GM21447 (cell line): ENCODE data around the gene APCDD1L.

Source experiments
- ATAC-seq: cut with Tn5 transposase; IDR thresholded peaks from one replicate; pipeline ENCODE4 v1.9.1; 2021; ENCODE audit not compliant: unreplicated experiment

The APCDD1L gene

DNA sequence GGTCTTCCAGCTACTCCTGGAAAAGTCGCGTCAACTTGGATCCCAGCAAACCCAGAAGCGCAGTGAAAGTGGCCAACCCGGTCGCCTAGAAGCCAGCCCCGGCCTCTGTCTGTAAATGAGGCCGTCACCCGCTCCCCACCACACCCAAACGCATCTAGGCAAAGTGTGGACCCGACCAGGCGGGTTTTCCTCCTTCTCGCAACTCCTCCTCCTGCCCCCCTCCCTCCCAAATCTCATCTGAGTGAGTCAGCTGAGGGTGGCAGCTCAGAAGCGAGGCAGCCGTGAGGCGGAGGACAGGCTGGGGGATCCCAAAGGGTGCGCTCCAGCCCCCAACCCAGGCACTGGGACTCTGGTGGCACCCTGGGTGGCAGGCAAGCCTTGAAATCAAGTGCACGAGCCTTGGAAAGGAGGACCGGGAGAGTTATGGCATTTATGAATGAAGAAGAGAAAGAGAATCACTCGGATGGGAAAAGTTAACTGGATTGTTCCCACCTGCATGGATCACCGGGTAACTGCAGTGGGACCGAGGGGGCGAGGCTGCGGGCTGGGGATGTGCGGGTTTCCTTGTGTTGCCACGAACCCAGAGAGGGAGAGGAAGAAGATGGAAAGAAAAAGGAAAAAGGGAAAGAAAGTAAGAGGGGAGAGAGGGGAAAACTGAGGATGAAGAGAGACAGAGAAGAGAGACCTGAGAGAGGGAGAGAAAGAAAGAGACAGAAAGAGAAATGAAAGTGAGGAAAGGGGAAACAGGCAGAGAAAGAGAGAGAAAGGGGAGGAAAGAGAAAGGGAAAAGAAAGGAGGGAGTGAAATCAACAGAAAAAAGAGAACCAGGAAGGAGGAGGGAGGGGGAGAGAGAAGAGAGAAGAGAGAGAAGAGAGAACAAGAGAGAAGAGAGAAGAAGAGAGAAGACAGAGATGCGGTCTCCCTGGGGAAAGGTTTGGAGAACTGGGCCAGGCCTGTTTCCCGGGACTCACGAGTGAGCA, at the start of gene APCDD1L:
APCDD1L (minus strand) TSS at position 167 of the 980 bp plus-strand sequence. CDS start 692 bp downstream, outside the sequence.
- ATAC-seq = no peak

DNA sequence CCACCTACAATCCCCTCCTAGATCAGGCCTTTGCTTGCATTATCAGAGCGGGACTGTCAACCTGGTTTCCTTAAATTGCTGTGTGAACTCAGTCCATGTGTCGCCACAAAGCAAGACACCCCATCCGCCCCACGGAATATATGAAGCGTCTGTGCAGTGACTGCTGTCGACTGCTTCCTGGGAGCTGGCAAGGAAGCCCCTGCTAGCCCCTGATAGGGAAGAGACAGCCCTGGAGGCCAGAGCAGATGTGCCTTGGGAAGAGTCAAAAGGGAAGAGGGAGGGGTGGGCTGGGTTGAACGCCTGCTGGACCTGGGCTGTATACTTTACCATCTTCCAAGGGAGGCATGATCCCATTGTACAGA, 44.1 kb upstream of the APCDD1L start:
- no peak for ATAC-seq

DNA sequence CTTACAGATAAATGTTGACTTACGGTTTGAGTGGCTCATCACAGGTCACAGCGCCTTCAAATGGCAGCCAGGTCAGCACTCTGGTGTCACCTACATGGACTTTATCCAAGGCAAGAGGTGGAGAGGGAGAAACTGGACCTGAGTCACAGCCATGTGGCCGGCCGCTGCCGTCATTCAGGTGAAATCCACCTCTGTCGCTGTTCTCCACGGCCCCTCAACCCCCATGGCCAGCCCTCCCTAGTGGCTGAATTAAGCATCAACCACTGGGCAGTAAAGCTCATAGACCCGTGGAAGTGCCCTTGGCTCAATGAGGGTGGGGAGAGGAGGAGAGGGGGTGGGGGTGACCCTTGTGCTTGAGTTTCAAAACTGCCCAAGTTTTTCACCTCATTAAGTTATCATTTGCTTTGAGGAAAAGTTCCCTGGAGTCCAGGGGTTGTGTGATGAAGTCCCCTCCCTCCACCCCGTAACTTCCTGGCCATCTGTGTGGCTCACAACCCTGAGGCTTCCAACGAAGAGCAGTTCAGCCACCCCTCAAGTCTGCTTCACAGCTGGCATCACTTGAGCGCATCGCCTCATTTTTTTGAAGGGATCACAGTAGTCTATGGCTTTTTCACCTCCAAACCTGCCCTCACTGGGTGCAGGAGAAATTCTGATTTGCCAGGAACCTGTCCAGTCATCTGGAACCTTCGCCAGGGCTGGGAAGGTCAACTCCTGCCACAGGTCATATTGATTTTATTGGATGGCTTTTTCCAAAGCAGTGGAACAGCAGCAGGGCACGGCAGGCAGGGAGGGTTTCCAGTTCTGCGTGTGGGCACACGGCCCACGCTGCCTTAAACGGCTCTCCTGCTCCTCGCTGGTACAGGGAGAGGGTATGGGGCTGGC, 43.5 kb upstream of the APCDD1L start:
- ATAC-seq = no peak

DNA sequence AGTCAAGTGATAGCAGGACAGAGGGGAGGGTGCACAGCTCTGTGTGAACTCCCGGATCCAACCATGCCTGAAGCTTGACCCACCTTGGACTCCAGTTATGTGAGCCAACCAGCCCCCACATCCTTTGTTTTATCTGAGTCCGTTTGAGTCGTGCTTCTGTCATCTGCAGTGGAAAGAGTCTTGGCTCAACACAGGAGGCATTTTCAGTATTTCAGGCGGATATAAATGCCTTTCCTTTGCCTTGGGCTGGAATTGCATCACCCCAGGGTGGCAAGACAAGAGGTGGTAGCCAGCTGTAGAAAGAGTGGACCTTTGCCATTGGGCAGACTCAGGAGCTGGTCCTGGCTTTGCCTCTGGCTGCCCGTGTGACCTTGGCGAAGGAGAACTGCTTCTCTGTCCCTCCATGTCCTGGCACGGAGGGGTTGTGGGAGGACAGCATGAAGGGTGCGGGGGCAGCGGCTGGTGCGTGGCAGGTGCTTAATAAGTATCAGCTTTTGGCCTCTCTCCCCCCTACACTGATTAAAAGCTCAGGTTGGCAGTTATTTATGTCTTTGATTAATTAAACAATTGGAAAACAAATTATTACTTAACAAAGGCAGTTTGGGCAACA, 42.6 kb upstream of the APCDD1L start:
- no peak for ATAC-seq

DNA sequence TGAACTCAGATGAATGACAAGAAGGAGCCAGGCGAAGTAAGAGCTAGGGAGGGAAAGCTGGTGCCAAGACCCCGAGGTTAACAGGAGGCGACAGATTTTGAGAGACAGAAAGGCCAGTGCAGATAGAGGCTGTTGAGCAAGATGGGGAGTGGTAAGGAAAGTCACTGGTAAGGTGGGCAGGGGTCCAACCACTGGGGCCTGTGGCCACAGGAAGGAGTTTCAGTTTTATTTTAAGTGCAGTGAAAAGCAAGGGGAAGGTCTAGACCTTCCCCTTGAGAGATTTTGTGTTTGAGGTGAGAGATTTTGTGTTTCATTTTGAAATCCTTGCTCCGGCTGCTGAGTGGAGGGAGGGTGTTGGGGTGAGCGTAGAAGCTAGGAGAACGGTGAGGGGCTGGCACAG, 41.8 kb upstream of the APCDD1L start:
- ATAC-seq = no peak

DNA sequence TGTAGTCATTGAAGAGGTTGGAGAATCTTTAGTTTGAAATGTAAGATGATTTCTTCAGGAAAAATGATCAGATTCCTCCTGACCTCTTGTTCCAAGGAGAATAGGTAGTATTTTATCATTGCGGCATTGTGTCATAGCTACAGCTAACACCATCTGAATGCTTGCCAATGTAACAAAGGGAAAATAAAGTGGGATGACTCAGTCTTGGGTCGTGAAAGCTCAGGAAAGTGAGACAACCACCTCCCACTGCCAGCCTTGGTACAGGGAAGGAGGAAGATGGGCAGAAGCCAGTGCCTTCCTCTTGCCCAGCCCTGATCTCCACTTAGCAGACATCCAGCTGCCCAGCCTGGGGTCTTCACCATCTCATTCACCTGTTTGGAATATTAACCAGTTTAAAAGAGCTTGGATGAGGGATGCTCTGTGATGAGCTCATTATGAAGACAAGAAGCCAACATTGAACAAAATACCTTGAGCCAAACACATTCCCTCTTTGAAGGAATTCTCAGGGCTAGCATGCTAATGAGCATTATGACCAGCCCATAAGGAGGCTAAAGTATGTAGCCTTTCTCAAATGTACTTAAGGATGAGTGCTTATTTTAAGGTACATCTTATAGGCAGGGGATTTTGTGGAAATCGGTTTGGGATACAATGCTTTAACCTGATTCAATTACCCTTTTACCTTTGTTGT, 40.0 kb upstream of the APCDD1L start:
- ATAC-seq = no peak

DNA sequence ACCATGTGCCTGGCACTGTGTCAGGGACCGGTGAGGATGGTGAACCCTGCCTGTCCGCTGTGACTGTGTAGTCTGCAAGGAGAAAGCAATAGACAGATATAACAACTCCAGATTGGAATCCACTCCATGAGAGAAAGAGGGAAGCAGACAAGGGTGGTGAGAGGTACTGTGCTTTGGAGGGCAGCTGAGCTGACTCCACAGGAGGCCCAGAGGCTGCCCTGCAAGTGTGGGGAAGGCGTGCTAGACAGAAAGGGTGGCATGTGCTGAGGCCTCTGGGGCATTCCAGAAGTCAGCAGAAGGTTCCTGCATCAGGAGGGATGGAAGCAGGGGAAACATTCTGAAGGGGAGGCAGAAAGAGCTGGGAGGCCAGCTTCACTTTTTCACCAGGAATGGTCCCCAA, 39.3 kb upstream of the APCDD1L start:
- ATAC-seq = no peak

DNA sequence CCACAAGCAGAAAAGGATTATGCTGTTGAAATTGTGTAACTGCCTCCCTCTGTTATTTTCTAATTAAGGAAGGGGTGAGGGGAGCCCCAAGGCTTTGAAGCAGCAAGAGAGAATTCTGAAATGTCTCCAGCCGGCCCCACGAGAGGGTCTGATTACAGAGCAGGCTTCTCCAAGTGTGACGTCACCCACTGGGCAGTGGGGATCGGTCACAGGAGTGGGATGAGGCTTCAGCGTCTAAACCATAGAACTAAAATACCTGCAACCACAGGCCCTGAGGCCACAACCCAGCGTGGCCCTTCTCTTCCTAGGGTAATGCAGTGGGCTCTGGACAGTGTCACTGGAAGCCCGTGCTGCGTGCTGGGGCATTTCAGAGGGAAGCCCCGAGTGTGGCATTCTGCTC, 38.6 kb upstream of the APCDD1L start:
- ATAC-seq = no peak

DNA sequence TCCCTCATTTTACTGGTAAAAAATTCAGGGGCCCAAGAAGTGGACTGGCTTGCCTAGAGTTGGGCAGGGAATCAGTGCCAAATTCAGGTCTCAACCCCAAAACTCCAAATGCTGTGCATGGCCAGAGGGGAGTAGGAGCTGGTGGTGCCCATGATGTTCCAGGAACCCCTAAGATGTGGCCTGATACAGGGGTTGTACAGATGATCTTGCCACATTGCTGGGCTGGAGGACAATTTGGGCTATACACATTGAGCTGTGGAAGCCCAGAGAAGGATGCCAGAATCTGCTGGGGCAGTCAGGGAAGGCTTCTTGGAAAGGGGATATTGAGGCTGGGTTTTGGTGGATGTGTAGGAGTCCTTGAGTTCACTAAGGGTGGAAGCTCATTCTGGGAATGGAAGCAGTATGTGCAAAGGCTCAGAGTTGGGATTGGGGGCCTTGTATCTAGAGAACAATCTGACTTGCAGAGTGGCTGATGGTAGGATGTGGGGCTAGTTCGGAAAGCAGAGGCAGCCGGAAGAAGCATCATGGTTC, 38.0 kb upstream of the APCDD1L start:
- ATAC-seq = no peak

DNA sequence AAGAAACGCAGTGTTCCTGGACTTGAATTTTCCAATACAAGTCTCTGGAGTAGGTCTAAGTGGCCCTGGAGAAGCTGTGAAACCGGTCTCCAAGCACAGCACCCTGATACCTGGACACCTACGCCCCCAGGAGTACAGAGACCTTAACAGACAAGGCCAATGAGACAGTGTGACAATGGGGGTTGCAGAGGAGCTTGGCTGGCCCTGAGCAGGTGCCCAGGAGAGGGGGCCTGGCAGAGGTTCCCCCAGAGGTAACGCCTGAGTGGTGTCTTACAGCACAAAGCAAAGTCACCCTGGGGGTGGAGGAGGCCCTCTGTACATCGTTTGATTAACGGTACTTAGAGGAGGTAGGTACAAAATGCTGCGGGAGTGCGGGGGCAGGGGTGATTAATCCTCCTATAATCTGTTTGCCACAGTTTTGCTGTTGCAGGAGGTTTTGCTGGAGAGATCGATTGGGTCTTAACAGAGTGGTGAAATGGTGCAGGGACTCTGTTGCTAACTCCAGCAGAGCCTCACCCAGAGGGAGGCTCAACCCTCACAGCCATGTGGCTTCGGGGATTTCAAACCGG, 37.3 kb upstream of the APCDD1L start:
- ATAC-seq = no peak

DNA sequence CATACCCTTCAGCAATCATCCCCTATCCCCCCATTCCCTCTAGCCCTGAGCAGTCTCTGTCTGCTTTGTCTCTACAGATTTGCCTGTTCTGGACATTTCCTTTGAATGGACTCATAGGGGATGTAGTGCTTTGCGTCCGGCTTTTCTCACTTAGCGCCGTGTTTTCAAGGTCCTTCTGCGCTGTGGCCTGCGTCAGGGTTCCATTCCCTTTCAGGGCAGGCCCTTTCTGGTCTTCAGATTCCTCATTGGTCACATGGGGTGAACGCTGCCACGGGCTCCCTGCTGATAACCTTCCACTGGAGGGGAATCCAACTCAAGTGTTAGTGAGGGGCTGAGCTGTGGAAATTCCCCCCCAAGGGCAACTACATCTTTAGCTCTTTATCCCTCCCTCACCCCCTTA, 36.4 kb upstream of the APCDD1L start:
- no peak for ATAC-seq

DNA sequence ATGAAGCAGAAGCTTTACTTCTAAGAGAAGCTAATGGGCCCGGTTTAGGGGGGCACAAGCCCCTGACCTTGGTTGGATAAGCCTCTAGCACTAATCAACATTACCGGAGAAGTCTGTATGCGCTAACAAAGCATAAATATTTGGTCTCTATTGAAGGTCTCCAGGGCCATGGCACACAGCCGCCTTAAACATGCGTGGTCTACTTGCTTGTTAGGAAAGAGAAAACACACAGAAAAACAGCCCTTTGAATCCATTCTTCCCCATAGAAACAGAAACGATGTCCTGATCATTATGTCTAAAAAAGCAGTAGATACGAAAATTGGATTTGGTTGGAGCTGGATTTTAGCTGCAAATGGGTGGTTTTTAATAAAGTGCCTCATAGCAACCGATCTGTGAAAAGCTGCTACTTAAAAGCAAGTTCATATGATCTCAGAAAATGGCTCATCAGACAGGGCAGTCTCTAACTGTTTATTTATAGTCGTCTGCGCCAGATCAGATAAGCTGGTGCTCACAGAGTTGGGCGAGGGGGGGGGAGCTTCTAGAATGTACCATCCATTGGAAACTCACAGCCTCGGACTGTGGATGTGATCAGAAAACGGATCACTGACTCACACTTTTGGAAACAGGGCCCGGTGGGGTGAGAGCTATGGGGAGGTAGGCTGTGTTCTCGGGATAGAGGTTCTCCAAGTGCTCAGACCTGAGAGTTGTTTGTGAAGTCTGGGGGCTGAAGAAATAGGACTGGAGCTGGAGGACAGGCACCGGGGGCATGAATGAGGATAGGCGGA, 35.3 kb upstream of the APCDD1L start:
- no peak for ATAC-seq

DNA sequence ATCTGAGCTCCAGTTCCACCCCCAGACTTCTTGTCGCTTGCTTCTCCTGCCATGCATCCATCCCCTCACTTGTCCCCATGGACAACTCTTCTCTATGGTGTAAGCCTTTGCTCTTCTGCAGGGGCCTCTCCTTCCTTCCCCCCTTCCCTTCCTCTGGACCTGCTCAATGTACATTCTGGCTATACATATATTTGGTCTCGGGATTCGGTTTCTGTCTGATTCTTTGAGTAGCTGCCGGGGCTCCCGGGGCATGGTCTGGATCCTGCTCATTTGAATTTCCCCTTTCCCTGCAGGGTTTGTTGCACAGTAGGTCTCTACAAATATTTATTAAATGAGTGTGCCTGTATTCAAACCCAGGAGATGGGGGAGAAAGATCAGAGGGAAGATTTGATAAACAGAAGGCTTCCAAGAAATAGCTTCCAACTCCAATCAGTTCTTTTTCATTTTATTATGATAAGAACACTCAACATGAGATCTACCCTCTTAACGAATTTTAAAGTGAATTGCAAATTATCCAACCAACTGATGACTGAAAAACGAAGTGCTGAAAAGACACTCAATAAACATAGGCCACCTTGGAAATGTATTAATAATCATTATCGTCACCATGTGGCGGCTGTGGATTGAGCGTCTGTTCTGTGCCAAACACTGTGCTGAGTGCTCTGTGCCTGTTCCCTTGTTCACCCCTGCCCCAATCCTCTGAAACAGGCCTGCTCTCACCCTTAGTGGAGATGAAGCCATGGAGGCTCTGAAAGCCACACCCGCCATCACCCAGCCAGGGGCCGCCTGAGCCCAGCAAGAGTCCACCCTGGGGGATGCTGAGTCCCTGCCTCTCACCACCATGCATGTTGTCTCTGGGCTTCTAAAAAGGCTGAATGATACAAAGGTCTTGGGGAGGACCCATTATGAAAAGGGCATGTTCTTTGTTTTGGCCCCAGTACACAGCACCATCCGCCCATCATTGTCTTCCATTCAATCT, 34.3 kb upstream of the APCDD1L start:
- no peak for ATAC-seq

DNA sequence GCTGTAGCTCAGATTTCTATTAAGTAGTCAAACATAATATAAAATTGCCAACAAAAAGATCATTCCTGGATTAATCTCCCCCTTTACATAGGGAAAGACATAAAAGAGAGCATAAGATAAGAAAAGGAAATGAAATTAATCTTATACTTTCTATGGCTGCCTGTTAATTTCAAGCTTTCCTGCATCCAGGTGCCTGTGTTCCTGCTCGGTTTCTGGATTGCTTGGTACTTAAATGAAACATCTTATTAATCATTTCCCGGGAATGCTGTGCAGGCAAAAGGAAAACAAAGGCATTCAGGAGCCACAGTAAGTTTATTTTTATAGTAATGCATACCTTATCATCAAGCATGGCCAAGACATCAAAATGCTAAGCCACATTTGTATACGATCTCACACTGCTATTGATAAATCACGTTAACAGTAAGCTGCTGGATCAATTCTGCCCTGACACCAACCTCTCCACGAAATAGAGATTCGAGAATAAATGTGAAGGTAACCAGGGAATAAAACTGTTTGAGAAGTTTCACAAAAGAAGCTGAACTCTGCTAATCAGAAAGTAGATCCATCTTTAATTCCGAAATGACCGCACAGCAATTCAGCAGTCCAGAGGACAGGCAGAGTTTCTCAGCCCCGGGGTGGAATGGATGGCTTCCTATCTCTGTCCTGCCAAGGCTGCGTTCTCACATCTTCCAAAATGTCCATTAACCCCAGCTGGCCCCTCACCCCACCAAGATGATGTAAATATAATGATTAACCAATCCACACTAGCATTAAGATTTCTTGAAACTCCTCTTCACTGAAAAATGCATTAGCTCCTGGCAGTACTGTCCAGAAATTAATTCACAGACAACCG, 32.6 kb upstream of the APCDD1L start:
- ATAC-seq = no peak

DNA sequence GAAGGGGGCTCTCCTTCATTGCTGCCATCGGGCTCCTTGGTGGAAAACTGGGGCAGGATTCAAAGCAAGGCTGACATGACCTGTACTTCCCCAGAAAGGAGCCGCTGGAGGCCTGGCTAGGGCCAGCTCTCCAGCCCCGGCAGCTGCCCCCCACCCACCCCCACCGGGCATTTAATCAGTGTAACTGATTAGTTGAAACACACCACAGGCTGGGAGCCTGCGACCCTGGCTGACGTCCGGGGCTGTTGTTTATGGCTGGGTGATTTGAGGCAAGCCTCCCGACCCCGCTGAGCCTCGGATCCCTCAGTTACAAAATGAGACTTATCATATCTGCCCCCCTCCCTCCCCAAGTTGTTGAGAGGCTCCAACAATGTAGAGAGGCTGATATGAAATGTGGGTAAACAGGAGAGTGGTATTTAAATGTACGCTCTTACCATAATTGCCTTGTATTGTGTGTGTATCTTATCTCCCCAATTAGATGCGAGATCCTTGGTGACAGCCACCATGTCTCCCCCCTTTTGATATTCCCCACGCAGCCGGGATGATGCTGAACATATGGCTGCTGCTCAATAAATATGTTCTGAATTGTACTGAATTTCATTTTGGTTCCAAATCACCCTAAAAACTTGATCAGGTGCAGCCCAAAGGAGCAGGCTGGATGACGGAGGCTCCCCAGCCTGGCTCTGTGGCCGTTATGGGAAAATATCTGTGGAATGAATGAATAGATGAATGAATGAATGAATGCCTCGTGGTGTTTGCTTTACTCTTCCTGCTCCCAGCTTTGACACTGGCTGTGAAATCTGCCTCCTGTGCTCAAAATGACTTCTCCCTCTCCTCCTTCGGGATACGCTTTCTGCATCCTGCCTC, 31.8 kb upstream of the APCDD1L start:
- no peak for ATAC-seq

DNA sequence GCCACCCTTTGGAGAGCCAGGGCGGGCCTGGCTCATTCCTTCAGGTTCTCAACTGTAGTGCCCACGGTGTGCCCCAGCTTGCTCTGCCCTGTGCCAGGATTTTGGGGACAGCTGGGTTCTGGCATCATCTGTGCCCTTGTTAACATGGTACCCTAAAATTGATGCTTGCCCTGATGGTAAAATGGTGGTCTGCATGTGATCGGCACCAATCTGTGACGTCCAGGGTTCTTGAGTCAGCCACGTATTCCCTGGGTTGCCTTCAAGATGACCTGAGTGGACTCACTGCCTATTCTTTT, 31.2 kb upstream of the APCDD1L start:
- no peak for ATAC-seq
